Adipocyte (in vitro differentiated cells): Measurements from ENCODE around the gene DOCK1.
"Not testable (repeated sequence)": the region's sequence is repeated elsewhere in the genome, so short reads cannot be mapped to it uniquely, and the experiment has no call there.

Experiments used
- DNase-seq: peaks from one replicate; pipeline ENCODE4 v3.0.0-alpha.2; 2015; ENCODE audit warnings: low read depth
- H3K27me3 ChIP-seq: replicated peaks from 2 replicates; pipeline ENCODE4 v1.7.0; 2013; ENCODE audit warnings: mild to moderate bottlenecking, low read length, moderate library complexity; ENCODE audit not compliant: control insufficient read depth, insufficient read depth
- H3K36me3 ChIP-seq: 2 replicates; pipeline ENCODE4 v1.7.0; 2013; ENCODE audit warnings: low read length, mild to moderate bottlenecking, moderate library complexity; ENCODE audit not compliant: control insufficient read depth, insufficient read depth, severe bottlenecking
- H3K4me1 ChIP-seq: 2 replicates; pipeline ENCODE4 v1.7.0; 2013; ENCODE audit warnings: mild to moderate bottlenecking, low read length, moderate library complexity; ENCODE audit not compliant: control insufficient read depth, insufficient read depth
- H3K4me3 ChIP-seq: 2 replicates; pipeline ENCODE4 v1.7.0; 2013; ENCODE audit warnings: mild to moderate bottlenecking, low read length, moderate library complexity
- H3K9ac ChIP-seq: 2 replicates; pipeline ENCODE4 v1.7.0; 2013; ENCODE audit warnings: mild to moderate bottlenecking, low read length, moderate library complexity
- H3K9me3 ChIP-seq: 2 replicates; pipeline ENCODE4 v1.7.0; 2013; ENCODE audit warnings: mild to moderate bottlenecking, low read length, moderate library complexity; ENCODE audit not compliant: control insufficient read depth

The DOCK1 gene

DNA sequence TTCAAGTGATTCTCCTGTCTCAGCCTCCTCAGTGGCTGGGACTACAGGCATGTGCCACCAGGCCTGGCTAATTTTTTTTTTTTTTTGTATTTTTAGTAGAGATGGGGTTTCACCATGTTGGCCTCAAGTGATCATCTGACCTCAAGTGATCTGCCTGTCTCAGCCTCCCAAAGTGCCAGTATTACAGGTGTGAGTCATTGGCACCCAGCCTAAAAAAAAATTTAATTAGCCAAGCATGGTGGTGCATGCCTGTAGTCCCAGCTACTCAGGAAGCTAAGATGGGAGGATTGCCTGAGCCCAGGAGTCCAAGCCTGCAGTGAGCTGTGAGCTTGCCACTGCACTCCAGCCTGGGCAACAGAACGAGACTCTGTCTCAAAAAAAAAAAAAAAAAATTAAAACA lies 16.8 kb upstream of the DOCK1 start:
- H3K9ac ChIP-seq, H3K9me3 ChIP-seq, H3K4me1 ChIP-seq, DNase-seq, H3K36me3 ChIP-seq, H3K4me3 ChIP-seq: not testable (repeated sequence)
- peaks cover 15% of the 10 kb centered on the region for H3K27me3 ChIP-seq

DNA sequence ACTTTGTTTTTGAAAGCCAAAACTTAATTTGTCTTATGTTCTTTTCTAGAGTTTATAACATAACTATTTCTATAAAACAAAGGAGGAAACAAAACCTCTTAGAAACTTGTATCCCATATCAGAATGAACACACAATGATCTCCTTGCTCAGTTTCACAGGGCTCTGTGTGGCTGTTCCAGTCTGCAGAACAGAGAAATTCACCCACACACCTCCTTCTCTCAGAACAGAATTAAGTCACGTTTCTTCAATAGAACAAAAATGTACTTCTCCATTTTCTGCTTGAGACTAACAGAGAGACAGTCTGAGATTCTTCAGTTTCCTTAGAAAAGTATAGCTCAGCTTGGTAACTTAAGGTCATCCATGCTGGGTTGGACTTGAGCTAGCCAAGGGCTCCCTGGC lies 15.8 kb upstream of the DOCK1 start:
- peaks cover 16% of the 10 kb centered on the region for H3K27me3 ChIP-seq
- no peak for DNase-seq
- H3K4me1 ChIP-seq = no peaks in the 10 kb centered on the region
- H3K9me3 ChIP-seq = no peaks in the 10 kb centered on the region
- H3K36me3 ChIP-seq = no peaks in the 10 kb centered on the region
- H3K9ac ChIP-seq = no peak overlapping the region
- H3K4me3 ChIP-seq = no peak overlapping the region

DNA sequence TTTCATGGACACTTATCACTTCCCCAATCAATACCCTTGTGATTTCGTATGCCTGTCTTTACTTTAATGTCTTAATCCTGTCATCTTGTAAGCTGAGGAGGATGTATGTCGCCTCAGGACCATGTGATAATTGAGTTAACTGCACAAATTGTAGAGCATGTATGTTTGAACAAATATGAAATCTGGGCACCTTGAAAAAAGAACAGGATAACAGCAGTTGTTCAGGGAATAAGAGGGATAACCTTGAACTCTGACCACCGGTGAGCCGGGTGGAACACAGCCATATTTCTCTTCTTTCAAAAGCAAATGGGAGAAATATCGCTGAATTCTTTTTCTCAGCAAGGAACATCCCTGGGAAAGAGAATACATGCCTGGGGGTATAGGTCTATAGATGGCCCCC lies 14.4 kb upstream of the DOCK1 start:
- H3K4me3 ChIP-seq = not testable (repeated sequence)

DNA sequence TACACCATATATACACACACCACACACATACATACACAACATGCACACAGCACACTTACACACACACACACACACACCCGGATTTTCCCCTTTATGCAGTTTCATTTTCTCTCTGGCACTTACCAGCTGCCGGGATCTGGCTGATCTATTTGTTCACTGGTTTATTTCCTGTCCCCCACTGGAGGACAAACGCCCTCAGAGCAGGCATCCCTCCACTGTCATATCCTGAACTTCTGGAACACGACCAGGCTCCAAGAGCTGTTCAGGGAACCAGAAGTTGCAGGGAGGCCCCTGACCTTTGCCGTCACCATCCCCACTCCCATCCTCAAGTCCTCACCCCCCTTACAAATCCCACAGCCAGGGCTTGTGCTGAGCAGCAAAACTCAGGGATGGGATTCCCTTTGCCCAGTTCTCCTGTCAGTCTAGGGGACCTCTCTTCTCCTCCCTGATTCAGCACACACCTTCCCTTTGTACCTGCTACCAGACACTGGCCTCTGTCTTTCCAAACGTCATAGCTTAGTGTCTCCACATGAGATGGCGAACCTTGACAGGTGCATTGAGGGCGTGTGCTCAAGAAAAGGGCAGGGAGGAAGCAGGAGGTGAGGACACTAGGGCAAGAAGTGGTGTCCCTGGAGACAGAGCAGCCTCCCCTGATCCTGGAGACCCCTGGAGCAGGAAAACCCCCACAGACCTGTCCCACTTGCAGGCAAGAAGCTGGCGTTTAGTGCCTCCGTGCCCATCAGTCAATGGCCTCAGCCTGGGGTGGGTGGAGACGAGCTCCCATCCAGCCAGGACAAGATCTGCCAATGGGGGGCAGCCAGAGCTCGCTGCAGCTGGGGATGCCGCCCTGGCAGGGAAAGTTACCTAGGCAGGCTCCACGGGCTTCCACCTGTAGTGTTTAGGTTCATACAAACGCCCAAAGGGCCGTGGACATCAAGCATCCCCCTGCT lies 12.7 kb upstream of the DOCK1 start:
- no peak for DNase-seq
- Histone ChIP-seq H3K27me3 (peaks cover 19% of the 10 kb centered on the region), H3K36me3 (no peaks in the 10 kb centered on the region), H3K4me1 (no peaks in the 10 kb centered on the region), H3K4me3 (no peak overlapping the region), H3K9ac (no peak overlapping the region), H3K9me3 (no peaks in the 10 kb centered on the region)

More for the DNA sequence above, 14.4 kb upstream of the DOCK1 start:
- not testable (repeated sequence) for H3K4me1 ChIP-seq, H3K36me3 ChIP-seq, H3K9ac ChIP-seq, H3K9me3 ChIP-seq, DNase-seq
- H3K27me3 ChIP-seq = peaks cover 17% of the 10 kb centered on the region

DNA sequence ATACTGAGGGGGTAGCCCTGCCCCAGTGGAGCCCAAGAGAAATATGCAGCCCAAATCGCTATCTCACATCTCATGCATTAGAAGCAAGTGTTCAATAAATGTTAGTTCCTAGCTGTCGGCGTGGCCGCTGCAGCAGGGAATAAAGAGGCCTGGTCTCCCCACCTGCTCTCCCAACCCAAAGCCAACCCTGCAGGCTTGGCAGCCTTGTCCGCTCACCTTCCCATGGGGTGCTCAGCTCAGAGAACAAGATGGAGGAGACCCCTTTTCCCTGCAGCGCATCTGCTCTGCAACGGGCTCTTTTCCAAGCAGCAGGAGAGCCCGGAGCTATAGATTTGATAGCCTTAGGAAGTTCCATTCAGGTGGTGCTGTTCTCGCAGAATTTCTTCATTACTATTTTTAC lies 12.0 kb upstream of the DOCK1 start:
- DNase-seq = no peak
- Histone ChIP-seq H3K4me1 (no peaks in the 10 kb centered on the region), H3K36me3 (no peaks in the 10 kb centered on the region), H3K9ac (no peak overlapping the region), H3K4me3 (no peak overlapping the region), H3K27me3 (peaks cover 19% of the 10 kb centered on the region), H3K9me3 (peaks cover 3% of the 10 kb centered on the region)

DNA sequence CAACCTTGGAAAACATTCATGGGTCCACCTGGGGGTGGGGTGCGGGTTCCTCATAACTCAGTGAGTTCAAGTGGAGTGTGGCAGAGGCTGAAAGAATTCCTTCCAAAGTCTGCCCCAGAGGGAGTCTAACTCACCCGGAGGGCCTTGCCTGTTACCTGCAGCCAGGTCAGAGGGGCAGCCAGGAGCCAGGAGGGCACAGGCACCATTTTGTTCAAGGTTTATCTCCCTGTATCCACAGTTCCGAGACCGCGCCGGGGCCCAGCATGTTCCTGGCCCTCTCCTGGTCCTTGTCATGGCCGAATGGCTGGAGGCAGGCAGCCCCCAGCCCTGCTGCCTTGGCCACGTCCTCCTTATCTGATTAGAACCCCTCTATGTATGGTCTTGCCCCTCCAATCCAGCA lies 11.4 kb upstream of the DOCK1 start:
- Histone ChIP-seq H3K36me3 (no peaks in the 10 kb centered on the region), H3K27me3 (peaks cover 19% of the 10 kb centered on the region), H3K4me3 (no peak overlapping the region), H3K9me3 (peaks cover 9% of the 10 kb centered on the region), H3K9ac (no peak overlapping the region), H3K4me1 (no peaks in the 10 kb centered on the region)
- DNase-seq = no peak

DNA sequence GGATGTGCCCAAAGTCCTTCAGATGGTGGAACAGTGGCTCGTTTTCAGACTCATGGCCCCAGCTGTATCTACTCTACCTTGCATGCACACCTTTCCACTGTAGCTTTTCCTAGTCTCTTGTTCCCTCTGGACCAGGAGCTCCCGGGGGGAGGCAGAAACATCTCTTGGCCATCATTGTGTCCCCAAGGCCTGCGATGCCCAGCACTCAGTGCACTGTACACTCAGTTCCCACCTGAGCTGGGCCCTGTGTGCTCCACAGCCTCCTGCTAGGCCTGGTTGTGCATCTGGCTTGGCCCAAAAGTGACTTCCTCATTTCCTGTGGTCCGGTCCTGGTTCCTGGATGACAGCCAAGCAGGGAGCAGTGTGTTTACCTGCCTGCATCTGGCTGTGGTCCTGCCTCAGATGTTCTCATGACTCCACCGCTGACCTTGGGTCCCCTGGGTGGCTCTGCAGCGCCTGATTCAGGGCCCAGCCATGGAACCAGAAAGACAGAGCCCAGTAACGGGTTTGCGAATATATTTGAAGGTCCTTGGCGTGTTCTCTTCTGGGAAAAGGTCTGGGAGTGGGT lies 9.9 kb upstream of the DOCK1 start:
- no peaks in the 10 kb centered on the region for H3K4me1 ChIP-seq
- H3K27me3 ChIP-seq = peaks cover 19% of the 10 kb centered on the region
- no peak for DNase-seq
- no peaks in the 10 kb centered on the region for H3K36me3 ChIP-seq
- no peak overlapping the region for H3K4me3 ChIP-seq
- H3K9ac ChIP-seq = no peak overlapping the region
- peaks cover 10% of the 10 kb centered on the region for H3K9me3 ChIP-seq

DNA sequence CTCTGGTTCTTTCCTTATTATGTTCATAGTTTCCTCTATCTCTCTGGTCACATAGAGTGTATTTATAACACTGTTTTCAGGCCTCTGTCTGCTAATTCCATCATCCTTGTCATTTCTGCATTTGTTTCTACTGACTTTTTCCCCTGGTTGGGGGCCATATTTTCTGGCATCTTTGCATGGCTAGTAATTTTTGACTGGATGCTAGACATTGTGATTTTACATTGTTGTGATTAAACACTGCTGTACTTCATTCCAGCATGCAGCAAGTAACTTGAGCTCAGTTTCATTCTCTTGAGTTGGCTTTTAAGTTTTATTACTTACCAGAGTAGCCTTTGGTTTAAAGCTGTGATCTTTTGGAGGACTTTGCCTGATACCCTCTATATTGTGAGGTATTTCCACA lies 6.8 kb upstream of the DOCK1 start:
- DNase-seq = no peak
- H3K4me3 ChIP-seq = no peak overlapping the region
- H3K27me3 ChIP-seq = peaks cover 4% of the 10 kb centered on the region
- peaks cover 10% of the 10 kb centered on the region for H3K9me3 ChIP-seq
- no peaks in the 10 kb centered on the region for H3K4me1 ChIP-seq
- H3K9ac ChIP-seq = no peak overlapping the region
- H3K36me3 ChIP-seq = no peaks in the 10 kb centered on the region

DNA sequence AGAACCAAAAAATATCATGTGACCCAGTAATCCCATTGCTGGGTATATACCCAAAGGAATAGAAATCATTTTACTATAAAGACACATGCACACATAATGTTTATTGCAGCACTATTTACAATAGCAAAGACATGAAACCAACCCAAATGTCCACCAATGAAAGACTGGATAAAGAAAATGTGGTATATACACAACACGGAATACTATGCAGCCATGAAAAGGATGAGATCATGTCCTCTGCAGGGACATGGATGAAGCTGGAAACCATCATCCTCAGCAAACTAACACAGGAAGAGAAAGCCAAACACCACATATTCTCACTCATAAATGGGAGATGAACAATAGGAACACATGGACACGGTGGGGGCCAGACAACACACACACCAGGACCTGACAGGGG lies 5.7 kb upstream of the DOCK1 start:
- not testable (repeated sequence) for H3K4me1 ChIP-seq, DNase-seq, H3K27me3 ChIP-seq, H3K9ac ChIP-seq, H3K9me3 ChIP-seq, H3K36me3 ChIP-seq, H3K4me3 ChIP-seq

DNA sequence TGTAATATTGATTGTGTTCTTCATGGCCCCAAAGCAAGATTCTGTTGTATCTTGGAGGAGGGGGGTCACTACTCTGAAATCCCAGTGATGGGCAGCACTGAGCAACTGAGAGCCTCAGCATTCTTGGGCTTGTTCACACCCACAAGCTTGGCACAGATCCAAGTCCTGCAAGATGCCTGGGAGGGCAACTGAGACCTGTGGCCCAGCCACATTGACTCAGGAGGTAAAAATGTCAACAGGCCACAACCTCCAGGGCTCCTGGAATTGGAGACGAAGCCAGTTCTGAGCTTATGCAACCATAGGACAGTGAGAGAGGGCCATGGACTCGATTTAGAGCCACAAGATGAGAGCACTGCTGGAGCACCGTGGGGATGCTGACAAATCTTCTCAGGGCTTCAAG lies 3.1 kb upstream of the DOCK1 start:
- H3K27me3 ChIP-seq = no peaks in the 10 kb centered on the region
- H3K36me3 ChIP-seq = no peaks in the 10 kb centered on the region
- H3K4me1 ChIP-seq = peaks cover 10% of the 10 kb centered on the region
- no peak overlapping the region for H3K9ac ChIP-seq
- H3K9me3 ChIP-seq = peaks cover 10% of the 10 kb centered on the region
- peak; percentile 60 for DNase-seq
- H3K4me3 ChIP-seq = no peak overlapping the region

DNA sequence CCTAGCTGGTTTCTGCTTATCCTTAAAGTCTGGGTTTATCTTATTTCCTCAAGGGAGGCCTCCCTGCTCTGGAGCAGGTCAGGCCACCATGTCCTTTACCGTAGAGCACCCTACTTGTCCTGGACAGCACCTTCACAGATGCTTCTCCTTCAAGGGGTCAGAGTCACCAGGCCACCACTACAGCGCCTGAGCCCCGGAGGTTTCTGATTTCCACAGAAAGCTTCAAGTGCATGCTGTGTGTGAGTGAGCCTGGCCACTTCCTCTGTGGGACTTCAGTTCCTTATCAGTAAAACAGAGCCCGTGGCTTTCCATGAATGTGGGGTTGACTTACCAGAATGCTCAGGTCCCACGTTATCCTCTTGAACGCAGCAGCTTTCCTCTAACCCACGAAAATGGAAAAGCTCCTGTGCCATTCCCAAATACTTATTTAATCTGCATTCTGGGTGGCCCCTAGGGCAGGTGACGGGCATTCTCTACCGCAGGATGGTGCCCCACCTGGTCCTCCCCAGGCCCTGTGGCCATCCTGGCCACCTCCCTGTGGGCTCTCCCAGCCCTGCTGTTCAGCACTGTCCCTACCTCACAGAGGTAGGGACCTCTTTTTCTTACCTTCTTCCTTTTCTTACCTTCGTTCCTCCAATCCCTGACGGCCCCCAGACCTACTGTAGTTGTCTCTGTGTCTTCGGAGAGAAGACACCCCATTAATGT lies 1.4 kb upstream of the DOCK1 start:
- Histone ChIP-seq H3K36me3 (no peaks in the 10 kb centered on the region), H3K4me3 (no peak overlapping the region)

More for the DNA sequence above, 1.4 kb upstream of the DOCK1 start:
- DNase-seq = no peak
- peaks cover 1% of the 10 kb centered on the region for H3K9me3 ChIP-seq
- no peak overlapping the region for H3K9ac ChIP-seq
- peaks cover 17% of the 10 kb centered on the region for H3K4me1 ChIP-seq
- H3K27me3 ChIP-seq = no peaks in the 10 kb centered on the region
